Renal cortex interstitium (tissue), 15 donors: ENCODE results near the gene HCCS. TPM values are rescaled to one million over a fixed set of nuclear protein-coding genes. Genes with fewer than 3 reads are reported as not detected.

ENCODE experiments used
- DNase-seq, 11 donors: peaks; one replicate each; pipeline ENCODE4 v3.0.0-alpha.2; 2013; ENCODE audit warnings: low read depth in 9 of 11, low spot score in 4 of 11; ENCODE audit errors: extremely low read depth in 1 of 11
- long read RNA-seq, 16 experiments: transcript quantifications; one replicate each; lab custom pipeline, GENCODE V29; 2026
- polyA plus RNA-seq, 3 donors: library from polyadenylated mRNA; unstranded; fragments of 120-200 nt; gene quantifications; one replicate each; pipeline ENCODE4 v1.2.1, GENCODE V29; 2013; ENCODE audit not compliant: insufficient read length in 3 of 3

Gene HCCS
- 10 to 100 TPM; 24.9 to 29.6 (median 27.7) TPM for polyA plus RNA-seq
- long read RNA-seq, donor 1, transcript HCCS-202 (7 exons, 1,072 nt), result major isoform, 5 of 5 reads
- long read RNA-seq, donor 1, partial matches to known transcripts, result 0 of 5 reads
- long read RNA-seq, donor 1, other reads (novel, unspliced or antisense), result 0 of 5 reads
- long read RNA-seq, donor 2, transcript HCCS-202 (7 exons, 1,072 nt), result major isoform, 5 of 6 reads
- long read RNA-seq, donor 2, partial matches to known transcripts, result 0 of 6 reads
- long read RNA-seq, donor 2, other reads (novel, unspliced or antisense), result 0 of 6 reads
- long read RNA-seq, donor 3, transcript HCCS-202 (7 exons, 1,072 nt), result major isoform, 9 of 10 reads
- long read RNA-seq, donor 3, partial matches to known transcripts, result 0 of 10 reads
- long read RNA-seq, donor 3, other reads (novel, unspliced or antisense), result 0 of 10 reads
- long read RNA-seq, donor 4, transcript HCCS-202 (7 exons, 1,072 nt), result major isoform, 10 of 18 reads
- long read RNA-seq, donor 4, partial matches to known transcripts, result 8 of 18 reads
- long read RNA-seq, donor 4, other reads (novel, unspliced or antisense), result 0 of 18 reads
- long read RNA-seq, donor 5, transcript HCCS-202 (7 exons, 1,072 nt), result major isoform, 18 of 20 reads
- long read RNA-seq, donor 5, partial matches to known transcripts, result 0 of 20 reads
- long read RNA-seq, donor 5, other reads (novel, unspliced or antisense), result 0 of 20 reads
- long read RNA-seq, donor 6, transcript HCCS-202 (7 exons, 1,072 nt), result major isoform, 5 of 6 reads
- long read RNA-seq, donor 6, partial matches to known transcripts, result 0 of 6 reads
- long read RNA-seq, donor 6, other reads (novel, unspliced or antisense), result 0 of 6 reads
- long read RNA-seq, donor 7, transcript HCCS-202 (7 exons, 1,072 nt), result major isoform, 9 of 9 reads
- long read RNA-seq, donor 7, partial matches to known transcripts, result 0 of 9 reads
- long read RNA-seq, donor 7, other reads (novel, unspliced or antisense), result 0 of 9 reads
- long read RNA-seq, donor 8, transcript HCCS-202 (7 exons, 1,072 nt), result major isoform, 18 of 21 reads
- long read RNA-seq, donor 8, partial matches to known transcripts, result 0 of 21 reads
- long read RNA-seq, donor 8, other reads (novel, unspliced or antisense), result 0 of 21 reads
- long read RNA-seq, donor 9, transcript HCCS-202 (7 exons, 1,072 nt), result major isoform, 8 of 9 reads
- long read RNA-seq, donor 9, partial matches to known transcripts, result 0 of 9 reads
- long read RNA-seq, donor 9, other reads (novel, unspliced or antisense), result 0 of 9 reads
- long read RNA-seq, donor 10, transcript HCCS-202 (7 exons, 1,072 nt), result major isoform, 8 of 8 reads
- long read RNA-seq, donor 10, partial matches to known transcripts, result 0 of 8 reads
- long read RNA-seq, donor 10, other reads (novel, unspliced or antisense), result 0 of 8 reads
- long read RNA-seq, donor 11, transcript HCCS-202 (7 exons, 1,072 nt), result major isoform, 9 of 9 reads
- long read RNA-seq, donor 11, partial matches to known transcripts, result 0 of 9 reads
- long read RNA-seq, donor 11, other reads (novel, unspliced or antisense), result 0 of 9 reads
- long read RNA-seq, donor 12, partial matches to known transcripts, result 0 of 2 reads
- long read RNA-seq, donor 12, other reads (novel, unspliced or antisense), result 0 of 2 reads
- long read RNA-seq, donor 13, transcript HCCS-202 (7 exons, 1,072 nt), result major isoform, 11 of 30 reads
- long read RNA-seq, donor 13, partial matches to known transcripts, result 17 of 30 reads
- long read RNA-seq, donor 13, other reads (novel, unspliced or antisense), result 0 of 30 reads
- long read RNA-seq, donor 14, transcript HCCS-202 (7 exons, 1,072 nt), result major isoform, 7 of 7 reads
- long read RNA-seq, donor 14, partial matches to known transcripts, result 0 of 7 reads
- long read RNA-seq, donor 14, other reads (novel, unspliced or antisense), result 0 of 7 reads
- long read RNA-seq, donor 15, partial matches to known transcripts, result 0 of 1 reads
- long read RNA-seq, donor 15, other reads (novel, unspliced or antisense), result 0 of 1 reads
- long read RNA-seq, donor 16, transcript HCCS-202 (7 exons, 1,072 nt), result major isoform, 26 of 30 reads
- long read RNA-seq, donor 16, partial matches to known transcripts, result 0 of 30 reads
- long read RNA-seq, donor 16, other reads (novel, unspliced or antisense), result 0 of 30 reads

DNA sequence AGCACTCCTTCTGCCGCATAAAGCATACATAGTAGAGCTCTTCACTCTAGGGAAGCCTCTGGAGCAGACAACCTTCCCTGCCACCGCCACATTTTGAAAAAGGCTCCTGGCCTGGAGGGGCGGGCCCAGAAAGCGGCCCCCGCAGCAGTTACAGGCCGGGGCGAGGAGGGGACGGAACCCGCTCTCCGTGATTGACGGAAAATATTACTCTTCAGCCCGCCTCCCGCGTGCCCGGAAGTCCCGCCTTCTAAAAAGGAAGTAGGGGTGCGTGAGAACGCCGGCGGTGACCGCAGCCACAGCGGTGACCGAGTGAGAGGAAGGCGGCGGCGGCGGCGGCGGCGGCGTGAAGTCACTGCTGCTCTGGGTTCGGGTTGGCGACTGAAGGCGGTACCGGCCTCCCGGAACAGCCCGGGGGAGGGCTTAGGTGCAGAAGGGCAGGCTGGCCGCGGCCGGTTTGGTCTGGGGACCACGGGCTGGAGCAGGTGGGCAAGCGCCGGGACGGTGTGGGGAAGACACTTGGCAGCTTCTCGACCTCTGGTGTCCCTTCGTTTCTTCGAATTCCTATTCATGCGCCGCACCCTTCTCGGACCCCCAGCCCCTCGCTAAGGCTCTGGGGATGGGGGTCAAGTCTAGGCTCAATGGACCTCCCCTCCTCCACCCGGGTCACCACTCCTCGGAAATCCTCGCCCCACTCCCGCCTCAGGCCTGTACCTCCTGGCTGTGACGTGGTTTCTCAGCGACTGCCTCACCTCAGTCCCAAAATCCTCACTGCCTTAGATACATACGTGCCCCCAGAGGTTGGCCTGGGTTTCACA is at the start of gene HCCS:
Gene HCCS (plus strand): TSS at position 296 of the 815 bp plus-strand sequence. CDS start 729 bp downstream, outside the sequence.
- peak in 10 of 11 donors; percentile 47 to 81 (median 68) for DNase-seq

DNA sequence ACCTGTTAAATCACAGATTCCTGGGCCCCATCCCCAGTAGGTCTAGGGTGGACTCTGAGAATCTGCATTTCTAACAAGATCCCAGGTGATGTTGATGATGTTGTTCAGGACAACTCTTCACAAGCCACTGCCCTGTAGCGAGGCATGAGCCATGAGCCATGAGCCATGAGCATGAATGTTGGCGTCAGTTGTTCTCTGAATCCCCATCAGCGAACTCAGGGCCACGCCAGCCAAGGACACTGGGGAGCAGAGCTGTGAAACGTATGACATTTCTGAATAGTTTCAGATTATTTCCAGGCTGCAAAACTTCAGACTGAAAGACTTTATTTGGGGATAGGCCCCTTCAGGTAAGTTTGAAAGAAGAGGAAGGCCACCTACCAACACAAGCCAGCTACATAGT is 46.9 kb upstream of the HCCS start:
- no peak for DNase-seq

DNA sequence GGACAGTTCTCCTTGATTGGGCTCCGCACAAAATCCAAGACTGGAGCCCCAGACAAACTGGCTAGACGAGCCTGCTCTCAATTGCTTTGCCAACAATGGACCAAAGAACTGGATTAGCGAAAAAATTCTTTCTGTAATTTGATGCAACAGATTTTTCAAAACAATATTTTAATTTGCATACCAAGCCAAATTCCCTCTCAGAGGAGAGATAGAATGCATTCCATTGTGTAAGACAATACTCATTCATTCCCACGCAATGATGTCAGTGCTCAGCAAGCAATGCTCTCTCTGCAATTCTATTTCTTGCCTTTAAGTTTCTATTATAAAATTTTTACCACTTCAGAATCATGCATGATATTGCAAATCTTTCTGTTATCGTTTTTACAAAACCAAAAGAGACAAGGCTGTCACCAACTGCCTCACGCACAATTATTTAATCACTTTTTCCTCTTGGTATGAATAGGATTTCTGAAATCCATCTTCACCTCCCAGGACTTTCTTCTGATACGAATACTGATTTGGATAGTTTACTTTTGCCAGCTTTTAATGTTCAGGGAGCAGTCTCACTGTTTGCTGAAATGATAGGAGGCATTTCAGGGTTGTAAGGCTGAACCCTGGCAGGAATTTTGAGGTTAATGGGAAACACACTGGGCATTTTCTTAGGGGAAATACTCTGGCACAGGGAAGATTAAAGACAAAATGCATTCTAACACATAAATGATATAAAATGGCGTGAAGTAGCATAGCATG is 46.1 kb upstream of the HCCS start:
- no peak for DNase-seq

GRCh38 chrX:11066812-11067211 is 44.3 kb upstream of the HCCS start:
- DNase-seq, result no peak

GRCh38 chrX:11073381-11073780 is 37.8 kb upstream of the HCCS start:
- DNase-seq, result no peak

DNA sequence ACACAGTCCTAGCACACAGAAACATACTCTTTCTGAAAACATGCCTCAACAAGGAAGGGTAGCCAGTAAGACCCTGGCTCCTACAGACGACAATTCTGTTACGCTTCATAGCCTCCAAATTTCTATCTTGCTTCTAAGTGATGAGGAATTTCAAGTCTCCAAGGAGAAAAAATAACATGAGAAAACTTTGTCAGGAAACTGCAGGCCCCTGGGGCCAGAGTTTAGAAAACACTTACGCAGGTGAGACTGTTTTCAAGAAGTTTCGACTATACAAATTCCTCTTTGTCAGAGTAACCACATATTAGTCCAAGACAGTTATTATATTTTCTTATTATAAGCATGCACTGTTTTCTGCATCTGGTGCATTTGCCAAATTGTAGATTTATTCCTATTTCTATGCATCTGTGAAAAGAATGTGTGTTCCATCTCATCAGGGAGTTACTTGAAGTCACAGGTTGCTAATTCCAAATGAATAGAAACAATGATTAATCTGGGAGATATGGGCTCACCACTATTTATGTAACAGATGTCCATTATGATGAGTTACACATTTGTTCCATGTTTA is 30.3 kb upstream of the HCCS start:
- peak in 1 of 11 donors; percentile 8 for DNase-seq

- DNase-seq, result no peak
Observed at GRCh38 chrX:11081511-11081910, 29.6 kb upstream of the HCCS start.

DNA sequence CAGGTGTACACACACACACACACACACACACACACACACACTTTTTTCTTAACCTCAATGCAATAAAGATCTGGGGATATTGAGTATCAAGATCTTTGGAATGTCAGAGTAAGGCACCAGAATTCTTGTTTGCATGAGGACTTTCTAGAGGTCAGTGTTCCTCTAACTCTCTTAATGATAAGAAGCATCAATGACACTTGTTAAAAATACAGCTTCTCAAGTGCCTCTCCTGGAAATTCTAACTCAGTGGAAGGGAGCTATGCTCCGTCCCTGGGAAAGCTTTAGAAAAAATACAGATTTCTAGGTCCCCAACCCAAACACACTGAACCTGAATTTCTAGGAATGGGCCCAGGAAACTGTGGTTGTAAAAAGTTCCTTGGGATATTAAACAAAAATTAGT is 25.8 kb upstream of the HCCS start:
- DNase-seq, result no peak

DNA sequence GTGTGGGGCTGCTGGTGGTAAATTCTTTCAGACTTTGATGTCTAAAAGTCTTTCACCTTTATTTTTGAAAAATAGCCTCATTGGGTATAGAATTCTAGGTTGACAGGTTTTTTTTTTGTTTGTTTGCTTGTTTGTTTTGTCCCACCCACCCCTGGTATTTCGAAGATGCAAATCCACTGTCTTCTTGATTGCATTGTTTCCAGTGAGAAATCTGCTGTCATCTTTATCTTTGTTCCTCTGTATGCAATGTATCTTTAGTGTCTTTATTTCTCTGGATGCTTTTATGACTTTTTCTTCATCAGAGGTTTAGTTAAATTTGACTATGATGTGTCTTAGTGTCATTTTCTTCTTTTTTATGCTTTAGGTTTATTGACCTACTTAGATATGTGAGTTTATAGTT is 21.3 kb upstream of the HCCS start:
- DNase-seq, result no peak

- no peak for DNase-seq
Observed at GRCh38 chrX:11097933-11098332, 13.2 kb upstream of the HCCS start.

DNA sequence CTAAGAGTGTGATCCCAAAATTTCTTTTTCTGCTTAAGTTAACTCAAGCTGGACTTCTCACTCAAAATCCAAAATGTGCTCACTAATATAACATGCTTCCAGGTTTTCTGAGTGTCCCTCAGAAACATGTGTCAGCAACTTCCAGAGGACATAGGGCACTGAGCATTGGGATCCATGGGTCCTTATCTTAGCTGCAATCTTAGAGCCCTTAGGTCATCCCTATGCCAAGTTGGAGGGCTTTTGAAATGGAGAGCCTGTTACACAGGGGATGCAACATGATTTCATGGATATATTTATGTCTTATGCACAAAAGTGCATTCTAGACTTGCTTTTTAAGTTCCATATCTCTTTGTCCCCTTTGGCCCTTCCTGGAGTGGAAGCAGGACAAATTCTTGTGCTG is 11.7 kb upstream of the HCCS start:
- DNase-seq, result no peak

- DNase-seq, result peak in 3 of 11 donors; percentile 24 to 32 (median 29)
Observed at GRCh38 chrX:11100281-11101035, 10.7 kb upstream of the HCCS start.

- DNase-seq, result no peak
Observed at GRCh38 chrX:11103006-11103405, 8.1 kb upstream of the HCCS start.

DNA sequence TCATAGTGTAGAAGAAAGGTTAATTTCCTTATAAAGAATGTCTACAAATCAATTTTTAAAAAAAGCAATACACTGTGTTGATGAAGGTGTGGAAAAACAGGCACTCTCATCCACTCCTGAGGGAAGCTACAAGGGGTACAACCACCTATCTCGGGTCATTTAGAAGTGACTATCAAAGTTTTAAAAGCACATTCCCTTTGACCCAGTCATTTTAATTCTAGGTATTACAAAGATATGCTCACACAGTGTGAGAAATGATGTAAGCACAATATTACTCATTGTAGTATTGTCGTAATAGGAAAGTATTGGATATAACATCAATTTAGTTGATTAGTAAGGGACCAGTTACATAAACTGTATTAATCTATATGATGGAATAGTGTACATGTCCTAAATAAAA is 7.4 kb upstream of the HCCS start:
- DNase-seq, result no peak

DNA sequence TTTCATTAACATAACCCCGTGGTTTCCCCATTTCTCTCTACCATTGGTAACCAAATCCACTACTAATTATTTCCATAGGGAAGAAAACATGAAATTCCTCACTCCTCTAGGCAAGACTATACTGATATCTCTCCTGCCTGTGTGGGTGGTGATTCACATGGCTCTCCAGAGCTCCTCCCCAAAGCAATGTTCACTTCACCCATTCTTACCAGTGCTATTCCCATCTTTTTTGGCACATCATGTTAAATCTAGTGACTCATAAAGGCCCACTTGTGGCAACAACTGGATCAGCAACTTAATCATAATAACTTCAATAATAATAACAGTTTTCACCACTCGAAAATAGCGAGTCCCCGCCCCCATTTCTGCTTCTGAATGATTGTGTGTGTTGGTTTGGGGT is 6.1 kb upstream of the HCCS start:
- DNase-seq, result no peak
